Fibroblast of lung (primary cell): Measurements from ENCODE around the gene CTBS.

ENCODE experiments used
- EZH2 ChIP-seq: IDR thresholded peaks from 2 replicates; pipeline ENCODE4 v1.5.1; 2012; ENCODE audit warnings: low read length, control low read depth, mild to moderate bottlenecking; ENCODE audit errors: missing control alignments
- TF ChIP-seq, protein P1 (sequence below), 2 donors: IDR thresholded peaks in 1 of 2; conservative IDR thresholded peaks in 1 of 2; 1 replicate in 1 of 2; 2 replicates in 1 of 2; pipeline ENCODE4 v1.5.1; 2011 to 2012; ENCODE audit warnings: low read length in 2 of 2, control low read depth in 1 of 2, inconsistent platforms in 1 of 2, low read depth in 1 of 2, mild to moderate bottlenecking in 1 of 2

DNA sequence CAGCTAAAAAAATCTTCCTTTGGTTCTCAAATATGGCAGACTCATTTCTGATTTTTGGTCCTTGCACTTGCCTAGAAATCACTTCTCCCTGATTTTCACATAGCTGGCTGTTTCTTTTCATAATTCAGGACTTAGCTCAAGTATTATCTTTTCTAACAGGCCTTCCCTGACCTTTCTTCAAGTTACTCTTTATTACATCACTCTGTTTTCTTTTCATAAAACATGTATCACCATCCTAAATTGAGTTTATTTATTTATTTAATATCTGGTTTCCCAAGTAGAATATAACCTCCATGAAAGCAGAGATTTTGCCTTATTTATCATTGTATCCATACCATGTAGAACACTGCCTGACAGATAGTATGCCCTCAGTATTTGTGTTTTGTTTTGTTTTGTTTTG lies 49.6 kb downstream of the CTBS start:
- TF ChIP-seq, protein P1, sequence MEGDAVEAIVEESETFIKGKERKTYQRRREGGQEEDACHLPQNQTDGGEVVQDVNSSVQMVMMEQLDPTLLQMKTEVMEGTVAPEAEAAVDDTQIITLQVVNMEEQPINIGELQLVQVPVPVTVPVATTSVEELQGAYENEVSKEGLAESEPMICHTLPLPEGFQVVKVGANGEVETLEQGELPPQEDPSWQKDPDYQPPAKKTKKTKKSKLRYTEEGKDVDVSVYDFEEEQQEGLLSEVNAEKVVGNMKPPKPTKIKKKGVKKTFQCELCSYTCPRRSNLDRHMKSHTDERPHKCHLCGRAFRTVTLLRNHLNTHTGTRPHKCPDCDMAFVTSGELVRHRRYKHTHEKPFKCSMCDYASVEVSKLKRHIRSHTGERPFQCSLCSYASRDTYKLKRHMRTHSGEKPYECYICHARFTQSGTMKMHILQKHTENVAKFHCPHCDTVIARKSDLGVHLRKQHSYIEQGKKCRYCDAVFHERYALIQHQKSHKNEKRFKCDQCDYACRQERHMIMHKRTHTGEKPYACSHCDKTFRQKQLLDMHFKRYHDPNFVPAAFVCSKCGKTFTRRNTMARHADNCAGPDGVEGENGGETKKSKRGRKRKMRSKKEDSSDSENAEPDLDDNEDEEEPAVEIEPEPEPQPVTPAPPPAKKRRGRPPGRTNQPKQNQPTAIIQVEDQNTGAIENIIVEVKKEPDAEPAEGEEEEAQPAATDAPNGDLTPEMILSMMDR (conservative IDR thresholded peaks at IDR 0.05 in 1 of 2, IDR thresholded peaks at IDR 0.05 in 1 of 2; ENCODE audit: low read depth in 1 of 2, low read length in 2 of 2): no peak
- TF ChIP-seq EZH2: no peak
